Smooth muscle cell of the brain vasculature (primary cell): ENCODE data around the gene TTLL8.

ENCODE experiments used
- DNase-seq: peaks from one replicate; pipeline ENCODE4 v3.0.0-alpha.2; 2012; ENCODE audit warnings: low read depth, low spot score

The TTLL8 gene

DNA sequence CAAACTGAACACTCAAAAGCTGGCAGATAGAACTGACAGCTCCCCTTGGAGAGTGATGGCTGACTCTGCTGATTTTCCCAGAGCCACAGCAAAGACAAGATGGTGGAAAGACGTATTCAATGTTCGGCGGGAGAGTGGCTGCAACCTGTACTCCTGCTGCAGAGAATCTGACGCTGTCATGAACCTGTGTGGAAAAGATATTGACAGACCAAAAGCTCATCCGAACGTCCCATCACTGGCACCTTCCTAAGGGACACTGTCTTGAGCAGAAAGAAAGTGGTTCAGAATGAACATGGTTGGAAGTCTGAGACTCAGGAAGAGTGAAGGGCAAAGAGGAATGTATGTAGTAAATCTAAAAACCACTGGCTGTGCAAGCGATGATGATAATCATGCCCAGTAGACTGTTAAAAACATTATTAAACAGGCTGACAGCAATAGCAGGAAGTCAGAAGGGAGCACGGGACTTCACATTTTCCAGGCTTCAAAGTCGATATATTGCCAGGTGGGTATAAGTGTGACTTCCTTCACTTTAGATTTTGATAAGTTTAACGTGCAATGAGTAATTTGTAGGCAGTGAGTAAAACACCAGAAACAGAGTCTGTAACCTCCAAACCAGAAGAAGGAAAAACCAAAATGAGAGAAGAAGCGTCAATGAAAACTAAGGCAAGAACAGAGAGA lies 39.4 kb downstream of the TTLL8 start:
- no peak for DNase-seq

DNA sequence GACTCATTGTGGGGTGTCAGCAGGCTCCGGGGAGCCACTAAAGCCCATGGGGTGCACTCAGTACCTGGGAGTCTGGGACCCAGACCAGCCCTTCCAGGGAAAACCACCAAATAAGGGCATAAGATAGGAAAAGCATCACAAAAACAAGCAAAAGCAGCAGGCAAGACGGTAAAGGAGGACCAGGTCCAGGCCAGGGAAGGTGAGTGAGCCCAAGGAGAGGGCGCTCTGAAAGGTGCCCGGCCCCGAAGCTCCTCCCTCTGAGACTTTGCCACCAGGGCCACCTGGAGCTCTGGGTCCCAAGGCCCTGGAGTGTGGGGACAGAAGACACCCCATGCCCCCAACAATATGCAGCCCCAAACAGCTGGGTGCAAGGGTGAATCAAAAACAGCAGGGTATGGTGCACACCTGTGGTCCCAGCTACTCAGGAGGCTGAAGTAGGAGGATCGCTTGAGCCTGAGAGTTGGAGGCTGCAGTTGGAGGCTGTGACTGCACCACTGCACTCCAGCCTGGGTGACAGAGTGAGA lies 40.3 kb downstream of the TTLL8 start:
- DNase-seq: no peak

DNA sequence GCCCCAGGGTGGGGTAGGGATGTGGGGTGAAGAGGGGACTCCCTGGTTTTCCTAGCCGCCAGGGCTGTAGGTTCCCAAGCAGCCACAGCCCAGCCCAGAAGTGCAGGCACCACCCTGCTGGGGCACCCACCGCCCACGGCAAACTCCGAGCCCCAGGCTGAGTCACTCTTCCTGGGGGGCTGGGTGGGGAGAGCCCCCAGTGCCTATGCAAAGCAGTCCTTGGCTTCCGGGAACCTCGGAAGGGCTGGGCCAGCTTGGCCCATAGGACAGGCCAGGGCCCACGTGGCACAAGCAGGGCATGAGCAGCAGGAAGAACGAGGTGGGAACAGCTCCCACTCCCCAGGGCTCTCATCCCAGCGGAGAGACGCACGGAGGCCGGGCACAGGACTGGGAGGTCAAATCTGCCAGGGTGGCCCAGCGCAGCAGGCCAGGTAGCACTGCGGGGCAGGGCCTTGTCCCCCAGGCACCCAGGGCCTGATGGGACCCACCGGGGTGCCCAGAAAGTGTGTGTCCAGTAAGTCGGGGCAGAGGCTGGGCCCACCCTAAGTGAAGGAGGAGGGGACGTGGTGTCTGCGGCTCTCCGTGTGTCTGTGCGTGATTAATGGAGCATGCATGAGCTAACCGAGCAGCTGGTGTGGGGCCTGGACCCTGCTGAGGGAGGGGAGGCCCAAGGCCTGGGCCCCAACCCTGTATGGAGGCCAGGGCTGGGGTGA lies 41.0 kb downstream of the TTLL8 start:
- no peak for DNase-seq

DNA sequence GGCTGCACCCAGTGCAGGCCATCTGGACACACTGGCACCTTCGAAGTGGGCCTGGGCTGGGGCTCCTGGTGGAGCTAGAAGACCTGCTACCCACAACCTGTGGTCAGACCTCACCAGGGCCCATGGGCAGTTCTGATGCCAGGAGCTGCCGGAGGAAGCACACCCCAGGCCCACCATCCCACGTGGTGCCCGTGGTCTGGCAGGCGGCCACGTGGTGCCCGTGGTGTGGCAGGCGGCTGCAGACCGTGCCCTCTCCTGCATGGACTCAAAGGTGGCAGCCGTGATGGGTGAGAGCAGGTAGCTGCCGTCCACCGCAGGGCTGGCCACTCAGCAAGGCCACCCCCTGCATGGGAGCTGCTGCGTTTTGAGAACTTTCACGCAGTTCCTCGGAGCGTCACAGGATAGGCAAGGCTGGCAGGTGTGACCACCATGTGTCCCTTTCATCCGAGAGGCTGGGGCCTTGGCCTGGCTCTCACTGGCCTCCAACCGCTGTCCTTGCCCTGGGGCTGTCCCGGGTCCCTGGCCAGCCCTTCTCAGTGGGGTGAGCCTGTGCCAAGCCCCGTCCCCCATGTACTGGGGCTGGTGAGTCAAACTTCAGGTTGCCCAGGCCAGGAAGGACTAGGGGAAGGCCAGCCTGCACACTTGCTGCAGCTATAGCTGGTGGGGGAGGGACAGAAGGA lies 41.6 kb downstream of the TTLL8 start:
- no peak for DNase-seq

DNA sequence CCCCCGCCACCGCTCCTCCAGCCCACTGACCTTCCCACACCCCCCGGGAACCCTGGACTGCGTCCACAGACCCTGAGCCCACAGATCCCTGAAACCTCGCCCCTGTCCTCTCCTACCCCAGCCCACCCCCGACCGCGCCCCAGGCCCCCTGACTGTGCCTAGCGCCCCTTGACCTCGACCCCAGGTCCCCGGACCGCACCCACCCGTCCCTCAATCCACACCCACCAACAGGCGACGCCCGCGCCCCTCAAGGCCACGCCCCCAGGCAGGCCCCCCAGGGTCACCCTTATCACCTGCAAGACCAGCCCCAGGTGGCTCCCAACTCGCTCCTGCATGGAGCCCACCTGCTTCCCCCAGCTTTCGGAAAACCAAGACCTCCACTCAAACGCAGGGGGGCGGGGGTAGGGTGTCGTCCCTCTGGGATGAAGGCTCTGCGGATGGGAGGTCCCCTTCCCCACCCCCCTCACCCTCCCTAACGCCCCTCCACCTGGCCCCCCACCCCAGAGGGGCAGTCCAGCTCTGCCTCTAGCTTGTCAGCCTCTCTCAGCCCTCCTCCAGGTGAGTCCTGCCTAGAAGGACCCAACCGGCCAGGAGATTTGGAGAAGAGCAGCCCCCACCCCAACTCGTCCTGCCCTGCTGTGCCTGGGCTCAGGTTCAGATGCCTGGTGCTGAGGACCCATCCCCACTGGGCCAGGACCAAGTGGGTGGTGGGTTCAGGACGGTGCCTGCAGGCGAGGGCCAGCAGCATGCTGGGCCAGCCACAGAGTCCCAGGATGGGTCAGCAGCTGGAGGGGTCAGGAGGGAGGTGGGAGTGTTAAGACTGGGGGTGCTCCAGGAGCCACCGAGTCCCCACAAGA lies 42.4 kb downstream of the TTLL8 start:
- DNase-seq: no peak

DNA sequence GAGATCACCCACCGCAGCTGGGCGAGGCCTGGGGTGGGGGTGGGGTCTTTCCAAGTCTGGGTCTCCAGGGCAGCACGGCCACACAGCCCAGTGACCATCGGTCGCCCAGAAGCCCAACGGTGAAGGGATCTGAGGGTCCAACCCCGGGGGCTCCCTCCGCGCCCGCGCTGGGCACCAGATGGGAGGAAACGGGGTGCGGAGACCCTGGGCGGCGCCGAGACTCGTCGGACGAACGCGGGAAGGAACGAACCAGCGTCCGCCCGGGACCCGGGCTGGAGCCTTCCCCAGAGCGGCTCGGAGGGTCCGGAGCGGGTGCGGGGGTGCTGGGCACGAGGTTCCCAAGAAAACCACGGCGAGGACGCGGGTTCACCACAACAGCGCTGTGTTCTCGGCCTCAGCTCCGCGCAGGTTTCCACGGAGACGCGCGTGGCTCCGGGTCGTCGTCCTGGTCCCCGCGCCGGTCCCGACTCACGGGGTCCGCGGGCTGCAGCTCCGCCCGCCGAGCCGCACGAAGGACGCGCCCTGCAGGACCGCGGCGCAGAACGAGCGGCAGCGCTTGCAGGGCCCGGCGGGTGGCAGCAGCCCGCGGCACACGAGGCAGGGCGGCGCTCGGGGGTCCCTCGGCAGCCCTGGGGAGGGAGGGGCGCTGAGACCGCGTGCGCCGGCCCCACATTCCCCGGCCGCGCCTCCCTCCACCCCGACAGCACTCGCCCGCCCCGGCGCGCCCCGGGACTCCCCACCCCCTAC lies 43.3 kb downstream of the TTLL8 start:
- no peak for DNase-seq

DNA sequence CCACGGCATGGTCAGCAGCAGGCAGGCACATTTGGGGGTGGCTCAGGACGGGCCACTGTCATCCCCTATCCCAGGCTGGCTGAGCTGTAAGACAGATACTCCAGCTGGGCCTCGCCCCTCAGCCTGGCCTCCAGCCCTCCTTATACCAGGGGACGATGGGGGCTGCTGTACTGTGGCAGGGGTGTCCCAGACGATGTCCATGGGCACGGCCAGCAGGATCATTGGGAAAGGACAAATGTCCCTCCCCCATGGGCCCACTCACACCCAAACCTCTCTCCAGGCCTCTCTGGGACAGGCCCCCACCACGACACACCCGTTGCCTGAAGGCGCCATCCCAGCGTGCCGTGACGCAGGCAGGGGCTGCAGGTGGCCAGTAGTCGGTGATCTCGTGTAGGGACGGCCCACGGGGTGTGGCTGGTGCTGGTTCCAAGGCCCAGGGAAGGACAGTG lies 44.0 kb downstream of the TTLL8 start:
- no peak for DNase-seq

DNA sequence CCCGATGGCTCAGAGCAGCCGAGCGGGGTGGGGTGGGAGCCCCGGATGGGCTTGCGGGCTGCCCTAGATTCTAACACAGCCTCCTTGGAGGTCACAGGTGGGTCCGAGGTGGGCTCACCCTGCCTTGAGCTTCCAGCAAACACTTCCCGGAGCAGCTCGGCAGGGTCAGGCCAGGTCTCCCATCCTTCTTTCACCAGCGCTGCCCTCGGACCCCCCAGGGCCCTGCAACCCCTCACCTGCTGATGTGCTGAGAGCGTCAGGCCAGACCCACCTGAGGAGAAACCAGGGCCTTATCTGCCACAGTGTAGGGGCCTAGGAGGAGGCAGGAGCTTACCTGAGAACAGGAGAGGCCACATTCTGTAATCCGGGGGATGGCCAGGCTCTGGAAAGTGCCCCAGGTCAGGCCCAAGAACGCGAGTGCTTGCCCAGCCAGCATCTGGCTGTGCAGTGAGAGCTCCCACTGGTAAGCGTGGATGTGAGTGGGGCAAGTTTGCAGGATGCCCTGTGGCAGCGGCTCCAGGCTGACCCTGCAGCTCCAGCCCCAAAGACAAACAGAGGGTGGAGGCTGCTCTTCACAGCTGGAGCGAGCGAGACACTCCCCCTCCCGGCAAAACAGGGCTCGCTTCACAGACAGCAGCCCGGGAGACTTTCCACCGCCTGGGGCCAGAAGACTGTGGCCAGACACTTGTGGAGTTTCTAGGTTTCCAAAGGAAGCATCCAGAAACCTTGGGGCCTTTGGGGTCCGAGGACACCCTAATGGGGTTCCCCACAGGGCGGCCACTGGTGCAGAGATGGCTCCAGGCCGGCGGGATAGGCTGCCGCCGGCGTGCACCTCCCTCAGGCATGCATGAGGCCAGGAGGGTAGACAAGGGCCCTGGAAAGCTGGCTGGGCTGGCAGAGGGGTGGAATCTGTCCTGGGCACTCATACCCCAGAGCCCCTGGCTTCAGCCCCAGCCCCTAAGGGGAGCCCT lies 45.6 kb downstream of the TTLL8 start, which contains the start of gene IL17REL:
Gene IL17REL, minus strand, starts transcription at position 555 of the 971 bp plus-strand sequence. Its CDS starts 119 bp downstream, at position 436.
- DNase-seq: no peak

DNA sequence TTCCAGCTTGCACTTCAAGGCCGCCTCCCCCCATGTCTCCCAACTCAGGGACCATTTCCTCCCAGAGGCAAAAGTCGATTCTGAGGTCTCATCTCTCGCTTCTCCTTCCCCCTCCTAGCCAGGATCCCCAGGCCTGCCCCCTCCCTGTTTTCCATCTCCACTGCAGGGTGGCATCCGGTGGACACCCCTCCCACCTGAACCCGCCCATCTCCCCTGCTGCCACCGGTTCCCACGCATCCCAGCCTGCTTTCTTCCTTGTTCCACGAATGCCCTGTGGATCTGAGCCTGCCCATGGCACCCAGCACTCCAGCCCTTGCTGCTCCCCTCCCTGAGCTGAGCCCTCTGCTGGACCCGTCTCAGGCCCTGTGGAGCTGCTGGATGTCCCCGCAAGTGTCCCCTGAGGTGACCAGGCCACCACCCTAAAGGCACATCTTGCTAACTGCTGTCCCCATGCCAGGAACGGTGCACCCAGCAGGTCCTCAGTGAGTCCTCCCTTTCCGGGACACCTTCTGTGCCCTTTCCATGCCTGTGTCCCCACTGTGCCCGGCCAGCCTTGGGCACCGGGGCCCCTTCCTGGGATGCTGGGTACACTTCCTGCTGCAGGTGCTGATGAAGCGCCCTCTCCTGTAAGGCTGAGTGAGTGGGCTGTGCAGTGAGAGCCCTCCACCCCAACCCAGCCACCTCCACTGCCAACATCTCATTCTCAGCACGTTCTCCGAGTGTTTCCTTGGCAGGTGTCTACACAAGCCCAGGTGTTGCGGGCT lies 46.5 kb downstream of the TTLL8 start:
- DNase-seq: no peak

DNA sequence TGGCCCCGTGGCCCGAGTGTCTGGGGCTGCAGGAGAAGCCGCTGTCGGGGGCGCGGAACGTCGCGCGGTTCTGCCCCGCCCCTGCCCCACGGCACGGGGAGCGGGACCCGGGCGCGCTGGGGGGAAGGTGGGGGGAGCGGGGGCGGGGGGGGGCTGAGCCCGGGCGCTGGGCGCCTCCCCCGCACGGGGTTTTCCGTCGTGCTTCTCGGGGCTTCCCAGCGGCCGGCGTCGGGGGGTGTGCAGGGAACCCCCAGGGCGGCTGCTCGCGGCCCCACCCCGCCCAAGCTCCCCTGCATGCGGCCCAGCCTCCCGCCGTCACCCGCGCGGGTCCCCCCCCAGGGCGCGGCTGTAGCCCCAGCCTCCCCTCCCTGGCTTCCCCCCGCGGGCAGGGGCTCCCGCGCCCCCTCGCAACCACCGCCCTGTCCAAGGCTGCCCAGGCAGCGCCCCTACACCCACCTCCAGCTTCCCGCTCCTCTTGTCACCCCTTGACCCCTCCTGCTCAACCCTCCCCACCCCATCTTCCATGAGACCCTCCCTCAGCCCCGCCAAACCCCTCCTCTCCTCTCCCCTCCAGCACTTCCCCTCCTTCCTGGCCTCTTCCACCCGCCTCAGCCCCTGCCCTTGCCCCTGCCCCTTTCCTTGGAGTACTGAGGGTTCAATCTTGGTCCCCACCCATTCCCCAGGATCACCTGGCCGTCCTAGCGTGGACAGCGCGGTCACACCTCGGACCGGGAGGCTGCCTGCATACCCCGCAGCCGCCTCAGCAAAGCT lies 47.2 kb downstream of the TTLL8 start:
- DNase-seq: no peak

DNA sequence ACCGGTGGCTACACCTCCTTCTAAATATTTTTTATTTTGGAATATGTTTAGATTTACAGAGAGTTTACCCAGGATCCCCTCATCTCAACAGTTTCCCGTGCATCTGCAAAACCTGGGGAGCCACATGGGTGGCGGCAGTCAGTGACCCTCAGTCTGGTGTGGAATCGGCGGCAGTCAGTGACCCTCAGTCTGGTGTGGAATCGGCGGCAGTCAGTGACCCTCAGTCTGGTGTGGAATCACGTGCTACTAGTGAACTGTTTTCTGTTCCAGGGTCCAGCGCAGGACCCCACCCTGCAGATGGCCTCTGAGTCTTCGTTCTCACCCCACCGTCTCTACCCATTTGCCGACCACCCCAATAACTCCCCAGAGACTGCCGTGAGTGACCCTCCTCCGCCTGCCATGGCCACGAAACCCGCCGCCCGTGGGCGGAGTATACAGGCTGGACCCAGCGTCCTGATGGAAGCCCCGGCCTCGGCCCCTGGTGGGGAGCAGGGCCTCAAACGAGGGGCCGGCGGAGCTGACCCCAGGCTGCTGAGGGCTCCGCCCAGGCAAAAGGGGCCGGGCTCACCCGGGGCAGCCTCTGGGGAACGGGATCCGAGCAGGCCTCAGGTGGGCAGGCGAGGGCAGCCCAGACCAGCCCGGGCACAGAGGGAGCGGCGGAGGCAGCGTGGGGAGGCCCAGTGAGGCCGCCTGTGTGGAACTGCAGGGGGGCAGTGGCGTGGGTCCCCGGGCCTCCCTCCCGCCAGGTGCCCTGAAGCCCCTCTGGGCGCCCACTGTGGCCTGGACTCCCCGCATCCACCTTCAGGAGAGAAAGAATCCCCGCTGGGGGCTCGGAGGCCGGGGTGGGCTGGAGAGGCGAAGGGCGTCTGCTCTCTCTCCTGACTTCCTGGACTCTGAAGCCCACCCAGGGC lies 48.1 kb downstream of the TTLL8 start:
- DNase-seq: no peak

DNA sequence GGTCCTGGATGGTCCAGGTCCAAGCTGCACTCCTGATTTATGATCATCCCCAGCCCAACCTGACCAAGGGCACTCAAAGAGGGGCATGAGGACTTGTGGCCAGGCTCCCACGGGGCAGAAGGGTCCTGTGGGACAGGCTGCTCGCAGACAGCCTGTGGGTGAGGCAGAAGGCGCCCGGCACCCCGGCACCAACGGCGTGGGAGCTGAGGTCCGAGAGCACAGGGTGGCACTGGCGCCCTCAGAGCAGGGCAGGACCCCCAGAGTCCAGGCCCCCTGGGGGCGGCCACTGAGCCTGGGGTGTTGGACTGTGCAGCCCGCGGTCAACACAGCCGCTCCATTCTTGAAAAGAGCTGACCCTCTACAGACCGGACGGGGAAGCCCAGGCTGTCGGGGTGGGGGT lies 48.8 kb downstream of the TTLL8 start:
- no peak for DNase-seq

DNA sequence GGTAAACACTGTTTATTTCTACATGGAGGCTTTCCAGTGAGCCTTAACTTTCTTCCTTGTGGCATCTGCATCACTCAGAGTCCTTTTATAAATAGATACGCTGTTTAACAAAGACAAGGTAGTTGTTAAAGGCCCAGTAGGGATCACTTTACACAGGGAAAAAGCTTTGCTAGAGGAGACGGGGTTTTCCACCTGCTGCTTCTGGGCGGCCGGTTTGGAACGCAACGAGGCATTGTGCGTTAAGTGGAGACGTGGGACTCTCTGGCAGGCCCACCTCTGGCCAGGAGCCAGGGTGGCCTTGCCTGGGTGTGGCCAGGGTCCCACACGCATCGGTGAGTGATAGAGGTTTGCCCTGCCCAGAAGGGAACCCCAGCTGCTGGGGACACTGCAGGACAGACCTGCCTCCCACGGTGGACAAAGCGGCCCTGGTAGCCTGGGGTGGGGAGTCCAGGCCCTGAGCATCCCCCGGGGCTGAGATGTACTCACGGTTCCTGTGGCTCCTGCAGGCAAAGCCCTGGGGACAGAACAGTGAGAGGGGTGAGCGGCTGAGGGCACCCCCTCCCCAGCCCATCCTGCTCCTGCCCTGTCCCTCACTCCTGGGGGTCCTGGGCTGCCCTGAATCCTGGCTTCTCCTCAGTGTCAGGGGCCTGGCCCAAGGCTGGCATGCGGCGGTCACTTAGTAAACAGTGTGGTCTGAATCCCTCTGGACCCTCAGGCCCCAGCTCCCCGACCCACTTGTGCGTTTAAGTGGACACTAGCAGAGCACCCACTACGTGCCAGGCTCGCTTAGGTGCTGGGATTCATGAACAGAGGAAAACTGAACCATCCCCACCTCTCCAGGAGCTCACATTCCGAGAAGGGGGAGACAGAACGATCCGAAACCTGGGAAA lies 49.7 kb downstream of the TTLL8 start:
- DNase-seq: no peak

DNA sequence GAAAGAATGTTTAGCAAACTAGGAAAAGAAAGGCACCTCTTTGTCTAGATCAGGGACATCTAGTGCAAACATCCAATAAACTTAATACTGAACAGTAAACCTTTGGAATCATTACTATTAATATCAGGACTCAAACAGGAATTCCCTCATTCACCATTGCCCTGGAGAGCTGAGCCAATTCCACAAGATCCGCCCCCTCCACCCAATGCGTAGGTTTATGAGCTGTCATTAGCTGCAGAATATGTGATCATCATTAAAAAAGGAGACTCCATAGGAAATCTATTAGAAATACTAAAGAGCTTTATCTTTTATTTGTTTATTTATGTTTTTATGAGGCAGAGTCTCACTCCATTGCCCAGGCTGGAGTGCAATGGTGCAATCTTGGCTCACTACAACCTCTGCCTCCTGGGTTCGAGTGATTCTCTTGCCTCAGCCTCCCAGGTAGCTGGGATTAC lies 51.0 kb downstream of the TTLL8 start:
- DNase-seq: no peak

DNA sequence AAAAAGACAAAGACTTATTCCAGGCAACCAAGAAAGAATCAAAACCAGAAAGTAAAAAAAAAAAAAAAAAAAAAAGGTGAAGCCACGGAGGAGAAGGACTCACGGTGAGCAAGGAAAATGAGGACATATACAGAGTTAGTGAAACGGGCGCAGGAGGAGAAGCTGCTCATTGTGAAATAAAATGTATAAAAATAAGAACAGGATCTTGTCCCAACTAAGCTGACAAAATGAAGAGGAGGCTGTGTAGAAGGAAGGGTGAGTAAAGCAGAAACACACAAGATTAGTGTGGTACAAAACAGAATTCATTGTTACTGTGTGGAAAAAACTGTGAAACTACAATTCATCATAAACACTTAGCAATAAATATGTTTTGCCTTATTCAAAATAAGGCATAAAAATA lies 53.2 kb downstream of the TTLL8 start:
- DNase-seq: no peak

DNA sequence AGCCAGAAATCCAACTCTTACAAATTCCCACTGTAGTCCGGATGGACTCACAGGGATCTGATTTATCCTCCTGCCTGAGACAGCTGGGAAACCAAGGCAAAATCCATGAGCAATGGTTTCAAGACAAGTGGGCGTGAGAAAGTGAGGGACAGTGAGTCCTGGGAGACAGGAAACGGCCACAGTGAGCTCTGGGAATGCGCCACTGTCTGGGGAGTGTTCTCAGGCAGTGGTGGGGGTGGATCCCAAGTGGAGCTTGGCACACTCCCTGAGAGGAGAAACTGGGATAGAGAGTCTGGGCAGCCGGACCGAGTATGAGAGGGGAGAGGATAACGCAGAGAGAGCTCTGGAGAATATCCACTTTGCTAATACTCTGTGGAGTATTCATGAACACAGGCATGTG lies 55.3 kb downstream of the TTLL8 start:
- DNase-seq: no peak
